Activated CD4-positive, CD25-positive, alpha-beta regulatory T cell treated with anti-CD3 and anti-CD28 coated beads, Interleukin-2, amount 50 U/mL, for 24 hours (primary cell): Measurements from ENCODE around the gene PDIA5.

Source experiments
- ATAC-seq, 2 donors: fragments of 150-1000 bp; cut with Tn5 transposase; one replicate each; pipeline ENCODE4 v1.10.0; 2021; ENCODE audit warnings: mild to moderate bottlenecking in 1 of 2, moderate library complexity in 1 of 2

The PDIA5 gene

DNA sequence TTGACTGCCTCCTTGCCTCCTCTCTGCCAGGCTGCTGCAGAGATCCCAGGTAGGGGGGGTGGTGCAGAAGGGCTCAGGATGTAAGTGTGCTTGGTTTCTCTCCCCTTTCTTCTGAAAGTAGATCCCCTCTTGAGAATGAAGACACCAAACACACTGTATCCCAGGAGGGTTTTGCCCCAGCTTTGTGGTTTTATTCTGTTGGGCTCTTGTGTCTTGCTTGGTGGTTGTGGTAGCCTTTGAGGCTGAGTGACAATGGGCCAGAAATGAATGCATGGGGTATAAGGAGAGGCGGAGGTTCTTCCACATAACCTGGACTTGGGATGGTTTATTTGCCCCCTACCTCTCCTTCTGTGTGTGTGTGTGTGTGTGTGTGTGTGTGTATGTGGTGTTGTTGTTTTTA, 5.7 kb downstream of the PDIA5 start:
- no peak for ATAC-seq

DNA sequence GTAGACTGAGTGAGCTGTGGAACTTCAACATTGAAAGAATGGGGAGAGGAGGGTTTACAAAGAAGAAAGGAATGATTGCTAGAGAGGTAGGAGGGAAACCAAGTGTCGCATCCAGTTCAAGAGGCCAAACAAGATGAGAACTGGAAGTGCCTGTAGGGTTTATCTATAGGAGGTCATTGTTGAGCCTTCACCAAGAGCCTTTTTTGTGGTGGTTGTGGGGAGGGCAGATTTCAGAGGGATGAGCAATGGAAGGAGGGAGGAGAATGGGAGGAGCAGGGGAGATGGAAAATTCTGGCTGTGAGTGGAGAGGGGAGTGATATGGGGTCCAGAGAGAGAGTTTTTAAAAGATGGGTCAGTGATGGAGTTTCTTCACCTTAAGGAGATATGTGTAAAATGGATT, 8.5 kb downstream of the PDIA5 start:
- ATAC-seq, result no peak

DNA sequence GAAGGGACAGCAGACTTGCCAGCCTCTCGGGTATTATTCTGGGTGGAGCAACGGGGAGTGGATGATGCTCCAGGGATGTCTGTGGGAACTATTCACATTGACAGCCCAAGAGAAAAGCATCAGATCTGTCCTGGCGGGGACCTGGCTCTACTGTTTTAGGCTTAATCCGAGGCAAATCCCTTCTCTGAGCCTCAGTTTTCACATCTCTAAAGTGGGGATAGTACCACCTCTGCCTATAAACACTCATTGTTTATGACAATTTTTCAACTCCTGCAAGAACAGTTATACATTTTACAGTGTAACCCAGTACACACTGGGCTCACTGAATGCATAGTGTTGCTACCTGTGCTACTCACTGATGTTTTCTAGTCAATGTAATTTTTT, 9.3 kb downstream of the PDIA5 start:
- no peak for ATAC-seq

DNA sequence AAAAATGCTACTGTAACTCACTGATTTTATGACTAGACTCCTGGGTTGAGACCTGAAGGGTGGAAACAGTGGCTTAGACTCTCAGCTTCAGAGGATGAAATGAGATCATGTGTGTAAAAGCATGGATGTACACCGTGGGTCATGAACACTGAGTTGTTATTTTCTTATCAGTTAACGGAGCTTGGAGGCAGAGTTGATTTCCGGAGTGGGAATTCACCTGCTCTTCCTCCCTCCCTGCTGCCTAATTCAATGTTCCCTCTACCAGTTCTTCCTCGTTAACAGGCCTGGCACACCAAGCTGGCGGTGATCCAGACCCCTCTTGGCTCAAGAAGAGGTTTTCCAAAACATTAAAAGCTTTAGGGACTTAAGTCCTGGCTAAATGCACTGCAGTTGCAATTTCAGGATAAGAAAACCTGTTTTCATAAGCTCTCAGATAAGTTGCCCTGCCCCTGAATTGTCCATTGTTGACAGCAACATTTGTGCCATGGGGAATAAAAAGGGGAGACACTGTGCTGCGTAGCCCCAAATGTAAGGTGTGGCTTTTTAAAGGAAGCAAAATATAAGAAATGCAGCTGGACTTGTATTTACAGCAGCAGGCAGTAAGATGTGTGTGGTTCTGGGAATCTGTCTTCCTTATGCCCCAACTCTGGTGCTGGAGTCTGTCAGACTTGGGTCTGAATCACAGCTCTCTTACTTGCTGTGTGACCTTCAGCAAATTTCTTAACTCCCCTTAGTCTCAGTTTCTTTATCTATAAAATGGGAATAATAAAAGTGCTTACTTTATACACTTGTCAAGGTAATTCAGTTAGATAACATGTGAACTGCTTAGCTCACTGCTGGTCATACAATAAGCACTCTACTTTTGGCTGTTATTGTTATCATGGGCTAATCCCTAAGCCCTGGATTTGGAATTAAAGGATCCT, 9.9 kb downstream of the PDIA5 start:
- ATAC-seq, result no peak

DNA sequence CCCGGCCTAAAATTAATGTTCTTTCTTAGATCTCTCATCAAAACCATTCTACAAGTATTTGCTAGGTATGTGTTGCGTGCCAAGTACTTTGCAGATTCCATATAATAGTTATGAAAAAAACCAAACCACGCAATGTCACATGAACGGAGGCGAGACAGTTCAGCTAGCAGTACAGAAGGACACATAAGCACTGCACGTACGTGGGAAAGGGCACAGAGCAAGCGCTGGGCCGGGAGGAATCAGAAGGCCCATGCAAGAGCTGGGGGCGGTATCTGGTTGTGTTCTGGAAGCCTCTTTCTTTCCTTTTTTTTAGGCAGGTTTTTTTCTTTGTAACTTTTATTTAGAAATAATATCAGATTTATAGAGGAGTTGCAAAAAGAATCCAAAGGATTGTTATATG, 11.3 kb downstream of the PDIA5 start:
- ATAC-seq, result no peak

DNA sequence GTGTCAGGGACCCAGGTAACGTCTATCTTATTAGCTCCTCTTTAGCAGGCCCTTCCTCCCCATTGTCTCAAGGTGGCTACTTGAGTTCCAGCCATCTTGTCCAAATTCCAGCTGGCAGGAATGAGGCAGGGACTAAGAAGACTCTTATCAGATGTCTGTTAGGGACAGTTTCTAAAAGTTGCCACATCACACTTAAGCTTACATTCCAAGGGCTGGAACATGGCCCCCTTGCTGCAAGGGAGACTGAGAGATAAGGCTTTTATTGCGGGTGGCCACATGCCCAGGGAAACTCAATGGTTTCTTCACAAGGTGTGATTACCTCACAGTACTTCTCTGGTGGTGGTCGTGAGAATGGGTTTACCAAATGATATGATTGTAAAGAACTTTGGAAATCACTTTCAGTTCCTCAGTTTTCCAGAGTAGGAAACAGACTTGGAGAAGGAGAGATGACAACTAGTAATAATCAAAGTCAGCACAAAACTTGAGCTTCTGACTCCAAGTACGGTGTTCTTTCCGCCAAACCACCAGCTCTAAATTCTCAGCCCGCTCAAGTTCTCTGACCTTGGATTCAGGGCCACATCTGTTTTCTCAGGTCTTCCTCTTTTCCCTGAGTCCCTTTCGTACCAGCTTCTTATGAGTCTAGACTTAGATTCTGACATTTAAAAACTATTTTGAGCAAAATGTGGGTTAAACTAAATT, 14.2 kb downstream of the PDIA5 start:
- no peak for ATAC-seq

DNA sequence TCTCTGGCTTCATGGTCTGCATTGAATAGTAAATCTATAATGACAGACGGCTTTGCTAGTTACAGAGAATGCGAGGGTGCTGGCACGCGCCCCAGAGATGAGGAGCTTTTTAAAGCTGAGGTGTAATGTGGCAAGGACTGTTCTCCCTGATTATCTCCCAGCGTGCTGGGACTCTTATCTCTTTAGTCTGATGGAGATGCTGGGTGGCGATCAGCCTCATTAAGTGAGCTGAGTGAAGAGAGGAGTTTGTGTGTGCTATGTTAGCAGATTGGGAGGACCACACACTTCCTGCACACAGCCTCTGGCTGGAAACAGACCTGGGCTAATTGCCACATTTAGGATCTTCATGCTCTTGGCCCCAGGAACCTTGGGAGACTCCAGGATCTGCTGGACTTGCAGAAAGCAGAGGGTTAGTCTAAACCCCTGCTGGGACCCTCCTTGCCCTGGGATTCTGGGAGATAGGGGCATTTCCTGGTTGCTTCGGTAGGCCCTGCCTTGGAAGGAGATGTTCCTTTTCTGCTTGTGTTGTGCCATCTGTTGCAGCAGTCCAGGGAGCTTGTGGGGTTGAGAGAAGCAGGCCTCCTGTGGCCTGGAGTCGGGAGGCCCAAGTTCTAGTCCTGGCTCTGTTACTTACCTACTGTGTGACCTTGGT, 15.0 kb downstream of the PDIA5 start:
- ATAC-seq, result no peak

DNA sequence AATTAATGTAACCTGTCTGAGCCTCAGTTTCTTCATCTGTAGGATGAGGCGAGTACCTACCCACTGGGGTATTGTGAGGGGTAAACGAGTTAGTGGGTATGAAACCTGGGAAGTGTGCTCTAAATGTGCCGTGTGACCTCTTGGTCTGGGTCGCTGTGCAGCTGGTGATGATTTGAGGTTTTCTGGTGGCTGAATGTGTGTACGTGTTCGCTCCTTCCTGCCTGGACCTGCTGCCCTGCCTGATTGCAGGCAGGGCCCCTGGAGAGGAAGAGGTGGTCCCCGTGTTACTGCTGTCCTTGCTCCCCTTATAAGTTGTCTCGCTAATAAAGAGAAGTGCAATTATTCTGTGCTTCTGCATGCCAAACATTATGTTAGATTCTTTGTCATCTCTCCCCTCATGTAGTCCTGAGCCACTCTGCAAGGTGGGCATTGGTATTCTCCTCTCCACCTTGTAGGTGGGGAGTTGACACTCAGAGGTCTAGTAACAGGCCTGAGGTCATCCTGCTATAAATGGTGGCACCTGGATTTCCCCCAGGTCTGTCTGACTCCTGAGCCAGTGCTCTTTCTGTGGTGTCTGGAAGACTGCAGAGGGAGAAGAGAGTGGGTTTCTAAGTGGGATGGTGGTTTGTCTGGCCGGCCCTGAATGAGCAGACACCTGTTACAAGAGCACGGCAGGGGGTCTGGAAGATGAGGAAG, 15.7 kb downstream of the PDIA5 start:
- ATAC-seq, result no peak

DNA sequence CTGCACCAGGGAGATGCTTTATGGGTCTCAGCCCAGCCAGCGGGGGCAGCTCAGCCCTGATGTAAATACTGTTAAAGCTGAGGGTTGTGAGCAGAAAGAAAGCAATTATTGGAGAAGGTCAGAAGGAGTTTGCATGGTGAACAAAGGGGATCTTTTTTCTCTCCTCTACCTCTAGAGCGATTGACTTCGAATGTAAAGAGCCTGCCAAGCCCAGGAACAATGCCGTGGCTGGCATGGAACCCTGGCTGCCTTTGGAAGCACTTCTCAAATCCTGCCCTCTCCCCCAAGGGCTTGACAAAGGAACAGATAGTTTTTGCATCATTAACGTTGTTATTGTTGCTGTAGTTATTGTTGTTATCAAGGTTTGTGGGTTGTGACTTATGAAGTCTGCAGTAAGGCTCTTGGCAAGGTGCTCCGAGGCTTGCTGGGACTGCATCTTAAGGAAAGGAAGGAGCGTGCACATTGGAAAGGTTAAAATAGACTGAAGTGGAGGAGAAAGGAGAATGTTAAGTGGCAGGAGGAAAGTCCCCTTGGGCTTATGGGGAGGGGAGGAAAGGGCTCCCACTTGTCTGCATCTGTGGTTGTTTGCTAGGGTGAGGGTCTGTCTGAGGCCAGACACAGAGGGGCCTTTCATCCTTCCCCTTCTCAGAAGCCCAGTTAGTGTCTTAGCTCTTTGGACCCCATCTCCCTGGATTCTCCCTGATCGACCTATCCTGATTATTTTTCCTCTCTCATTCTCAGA, 16.7 kb downstream of the PDIA5 start:
- ATAC-seq, result no peak

DNA sequence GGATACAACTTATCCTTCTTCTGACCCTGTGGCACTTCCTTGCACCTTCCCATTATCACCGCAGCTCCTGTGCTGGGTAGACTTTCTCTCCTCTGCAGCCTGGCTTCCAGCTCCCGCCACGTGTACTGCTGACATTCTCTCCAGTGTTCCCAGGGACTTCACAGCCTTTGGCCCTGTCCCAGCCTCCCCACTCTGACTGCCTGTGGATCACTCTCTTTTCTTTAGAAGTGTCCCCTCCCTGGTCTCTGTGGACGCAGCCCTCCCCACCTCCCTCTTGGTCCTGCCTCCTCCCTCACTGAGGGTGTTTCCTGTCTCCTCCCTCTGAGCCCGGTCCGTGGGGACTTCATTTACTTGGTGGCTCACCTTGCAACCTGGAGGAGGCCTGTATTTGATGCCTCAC, 17.4 kb downstream of the PDIA5 start:
- ATAC-seq, result no peak

DNA sequence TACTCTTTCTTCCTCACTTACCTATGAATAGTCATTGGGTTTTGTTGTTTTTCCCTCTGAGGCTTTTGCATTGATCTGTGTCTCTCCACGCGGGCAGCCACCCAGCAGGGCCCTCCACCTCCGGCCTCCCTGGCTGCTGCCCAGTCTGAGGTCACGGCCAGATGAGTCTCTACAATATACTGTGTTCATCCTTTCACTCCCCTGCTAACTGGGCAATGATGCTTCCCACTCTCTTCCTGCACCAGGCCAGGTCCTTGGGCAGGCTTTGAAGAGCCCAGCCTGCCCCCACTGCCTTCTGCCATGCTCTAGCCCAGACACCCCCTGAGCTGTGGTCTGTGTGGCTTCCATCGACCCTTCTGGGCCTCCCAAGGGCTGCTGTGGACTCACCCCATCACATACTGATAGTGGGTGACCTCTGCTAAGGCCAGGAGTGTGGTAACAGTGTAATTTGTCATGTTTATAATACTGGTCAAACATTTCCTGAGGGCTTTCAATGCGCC, 18.0 kb downstream of the PDIA5 start:
- no peak for ATAC-seq

DNA sequence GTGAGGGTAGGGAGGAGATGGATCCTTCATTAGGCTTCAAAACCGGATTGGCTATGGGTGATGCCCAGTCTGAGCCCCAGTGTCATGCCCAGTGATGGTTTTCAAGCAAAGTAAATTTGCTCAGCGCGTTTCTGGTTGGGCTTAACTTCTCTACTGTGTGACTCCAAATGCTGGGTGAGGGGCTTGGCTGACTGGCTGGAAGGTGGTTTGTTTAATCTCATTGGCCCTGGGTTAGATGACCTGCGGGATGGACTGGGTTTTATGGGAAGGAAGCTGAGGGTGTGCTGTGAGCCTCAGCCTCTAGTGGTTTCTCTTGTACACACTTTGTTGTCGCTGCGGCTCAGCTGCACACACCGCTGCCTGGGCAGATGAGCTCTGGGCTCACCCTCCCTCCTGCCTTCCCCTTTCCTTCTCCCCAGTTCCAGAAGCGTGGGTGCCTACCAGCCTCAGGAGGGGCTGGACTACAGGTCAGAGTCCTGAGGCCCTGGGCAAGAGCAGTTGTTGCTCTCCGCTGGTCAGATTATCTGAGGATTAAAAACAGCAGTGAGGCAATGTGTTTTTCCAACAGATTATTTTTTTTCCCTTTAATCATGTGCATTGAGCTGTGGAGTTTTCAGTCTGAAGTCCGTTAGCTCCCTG, 18.6 kb downstream of the PDIA5 start:
- no peak for ATAC-seq

DNA sequence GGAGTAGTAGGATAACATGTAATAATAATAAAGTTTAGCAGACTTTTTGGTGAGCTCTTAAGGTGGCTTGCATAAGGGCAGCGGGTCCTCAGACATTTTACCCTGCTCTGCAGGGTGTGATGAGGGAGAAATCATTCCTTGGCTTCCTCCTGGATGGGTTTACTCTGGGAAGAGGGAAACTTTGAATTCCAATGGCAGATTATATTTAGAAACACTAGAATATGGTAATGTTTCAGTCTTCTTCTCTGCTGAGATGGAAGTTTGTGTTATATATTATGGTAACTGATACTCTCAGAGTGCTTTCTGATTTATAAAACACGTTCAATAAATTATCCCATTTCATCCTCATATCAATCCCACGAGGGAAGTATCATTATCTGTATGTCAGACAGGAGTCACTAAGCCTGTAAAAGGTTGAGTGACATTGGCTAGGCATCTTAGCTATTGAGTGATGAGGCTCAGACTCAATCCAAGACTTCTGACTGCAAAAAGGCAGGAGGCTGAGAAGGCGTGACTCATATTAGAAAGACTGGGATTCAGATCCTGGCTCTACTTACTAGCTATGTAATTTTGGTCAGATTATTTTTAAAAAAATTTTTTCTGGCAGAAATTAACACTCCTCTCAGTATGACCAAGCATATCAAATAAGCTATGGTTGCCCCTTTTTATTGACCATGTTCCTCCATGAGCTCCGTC, 19.3 kb downstream of the PDIA5 start:
- ATAC-seq, result no peak

DNA sequence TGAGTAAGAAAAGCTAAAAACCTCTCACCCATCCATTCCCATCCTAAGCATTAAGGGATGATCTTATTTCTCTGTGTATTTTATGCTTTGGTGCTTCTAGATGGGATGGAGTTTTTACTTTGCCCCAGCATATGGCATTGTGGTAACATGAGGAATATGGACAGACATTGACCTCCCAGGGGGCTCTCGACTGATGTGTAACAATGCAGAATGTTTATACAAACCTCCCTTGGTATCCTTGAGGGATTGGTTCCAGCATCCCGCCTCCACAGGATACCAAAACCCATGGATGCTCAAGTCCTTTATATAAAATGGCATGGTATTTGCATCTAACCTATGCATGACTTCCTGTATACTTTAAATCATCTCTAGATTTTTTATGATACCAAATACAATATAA, 21.6 kb downstream of the PDIA5 start:
- no peak for ATAC-seq

DNA sequence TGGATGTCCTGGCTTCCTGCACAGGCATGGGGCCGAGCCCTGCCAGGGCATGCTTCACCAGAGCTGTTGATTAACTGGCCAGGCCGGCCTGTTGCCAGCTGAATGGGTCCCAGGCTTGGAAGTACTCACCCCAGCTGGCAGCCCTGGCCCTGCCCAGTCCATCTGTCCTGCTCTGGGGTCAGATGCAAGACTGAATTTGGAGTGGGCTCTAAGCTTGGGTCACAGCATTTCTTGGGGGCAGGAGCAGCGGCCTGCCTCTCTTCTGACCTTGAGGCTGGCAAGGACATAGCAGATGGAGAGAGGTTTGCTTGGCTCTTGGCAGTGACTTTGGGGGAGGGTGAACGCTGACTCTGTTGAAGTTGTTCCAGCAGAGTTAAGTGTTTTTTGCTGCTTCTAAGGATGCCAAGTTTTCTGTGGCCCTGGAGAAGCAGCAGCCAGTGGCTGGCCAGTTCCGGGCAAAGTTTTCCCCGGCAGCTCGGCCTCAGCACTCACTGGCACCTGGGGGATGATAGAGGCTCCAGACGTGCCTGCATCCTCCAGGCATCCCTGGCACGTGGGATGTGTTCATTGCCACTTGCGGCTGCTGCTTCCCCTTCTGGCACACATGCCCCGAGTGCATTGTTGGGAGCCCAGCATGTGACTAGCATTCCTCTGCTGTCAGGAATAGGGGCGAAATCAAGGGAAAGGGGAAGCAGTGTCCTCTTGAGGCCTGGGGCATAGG, 22.9 kb downstream of the PDIA5 start:
- no peak for ATAC-seq

DNA sequence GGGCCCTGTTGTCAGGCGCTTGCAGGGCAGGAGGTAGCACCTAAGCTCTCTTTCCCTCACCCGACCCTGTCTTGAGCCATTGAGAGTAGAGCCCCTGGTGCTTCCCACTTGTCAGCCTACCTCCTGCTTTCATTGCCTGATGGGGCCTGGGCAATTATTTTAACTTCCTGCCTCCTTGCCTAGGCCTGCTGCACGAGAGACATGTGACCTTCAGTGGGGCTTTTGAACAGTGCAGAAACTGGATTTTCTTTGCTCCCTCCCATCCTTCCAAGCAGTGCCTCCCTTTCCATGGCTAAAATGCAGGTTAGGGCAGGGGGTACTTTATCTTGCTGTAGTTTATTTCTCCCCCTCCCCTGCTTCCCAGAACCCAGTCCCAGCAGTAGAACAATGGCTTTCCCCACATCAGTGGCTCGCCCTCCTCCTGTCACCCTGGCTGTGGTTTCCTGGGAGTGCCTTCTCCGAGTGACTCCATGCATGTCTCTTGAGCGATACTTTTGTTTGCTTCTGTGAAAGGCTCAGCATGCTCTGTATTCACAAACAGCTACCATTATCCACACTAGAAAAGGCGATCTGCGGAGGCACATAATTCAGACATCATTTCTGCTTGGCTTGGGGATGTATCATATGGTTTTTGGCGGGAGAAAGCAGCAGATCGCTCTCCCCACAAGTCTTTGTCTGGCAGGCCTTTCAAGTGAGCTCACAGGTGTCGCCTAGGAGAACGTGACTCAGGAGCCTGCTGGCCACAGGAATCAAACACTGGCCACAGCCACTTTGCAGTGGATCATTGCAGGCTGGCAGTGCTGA, 24.1 kb downstream of the PDIA5 start:
- ATAC-seq, result no peak

DNA sequence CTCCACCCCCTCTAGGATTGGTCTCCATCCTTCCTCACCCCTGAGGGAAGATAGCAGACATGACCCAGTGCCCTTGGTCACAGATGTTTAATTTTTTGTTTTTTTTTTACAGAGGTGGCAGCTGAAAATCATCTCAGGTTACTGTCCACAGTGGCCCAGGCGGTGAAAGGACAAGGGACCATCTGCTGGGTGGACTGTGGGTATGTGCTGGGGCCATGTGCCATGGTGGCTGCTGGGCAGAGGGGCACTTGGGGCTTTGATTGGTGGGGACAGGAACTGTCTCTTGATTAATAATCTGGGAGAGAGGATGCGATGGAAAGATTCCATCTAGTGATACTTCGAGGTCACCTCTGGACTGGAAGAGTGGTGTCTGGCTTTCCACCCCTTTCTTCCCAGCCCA, 25.4 kb downstream of the PDIA5 start:
- no peak for ATAC-seq

DNA sequence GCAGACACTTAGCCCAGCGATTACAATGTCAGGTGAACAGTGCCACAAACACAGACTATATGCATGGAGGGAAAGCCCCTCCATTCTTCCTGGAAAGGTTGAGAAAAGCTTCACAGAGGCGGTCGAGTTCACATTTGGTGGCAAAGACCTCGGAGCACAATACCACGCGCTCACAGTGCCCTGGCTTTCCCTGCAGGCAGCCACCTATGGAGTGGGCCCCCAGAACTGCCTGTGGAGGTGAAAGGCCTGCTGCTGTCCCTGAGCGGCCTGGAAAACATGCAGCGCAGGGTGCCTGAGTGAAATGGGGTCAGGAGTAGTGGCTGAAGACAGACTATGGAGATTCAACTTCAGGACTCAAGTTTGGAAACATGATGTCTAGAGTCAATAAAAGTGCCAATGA, 26.9 kb downstream of the PDIA5 start:
- no peak for ATAC-seq

DNA sequence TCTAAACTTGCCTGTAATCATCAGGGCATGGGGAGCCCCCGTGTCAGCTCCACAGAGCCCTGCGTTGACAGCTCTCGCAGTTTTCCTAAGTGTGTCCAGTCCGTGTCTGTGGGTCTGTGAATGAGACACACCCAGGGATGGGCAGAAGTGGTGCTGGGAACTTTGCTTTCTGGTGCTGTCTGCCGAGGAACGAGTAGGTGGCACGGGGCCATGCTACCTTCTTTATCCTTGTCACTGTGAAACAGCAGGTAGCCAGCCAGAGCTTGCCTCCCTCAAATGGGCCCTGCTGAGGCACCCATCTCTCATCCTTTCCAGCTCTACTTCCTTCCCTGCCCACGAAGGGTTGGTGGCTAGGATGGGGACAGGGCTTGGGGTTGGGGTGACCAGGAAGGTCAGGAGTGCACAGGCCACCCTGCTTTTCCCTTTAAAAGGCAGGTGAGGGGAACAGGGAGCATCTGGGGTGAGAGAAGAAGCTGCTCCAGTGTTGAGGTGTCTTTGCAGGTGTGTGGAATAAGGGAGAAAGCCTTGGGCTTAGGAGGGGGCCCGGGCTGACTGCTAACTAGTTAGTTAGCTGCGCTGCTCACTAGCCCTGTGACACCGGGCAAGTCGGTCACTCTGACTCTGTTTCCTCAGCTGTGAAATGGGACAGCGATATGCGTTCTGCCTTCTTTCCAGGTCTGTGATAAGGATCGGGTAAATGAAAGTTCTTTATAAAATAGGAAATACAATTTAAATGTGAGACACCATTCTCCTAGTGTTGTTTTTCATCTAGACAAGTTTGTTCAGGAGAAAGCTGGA, 27.9 kb downstream of the PDIA5 start:
- no peak for ATAC-seq
